ENCODE results near the gene CIRBP.

The CIRBP gene
- total RNA-seq, result 55.8 to 171 (median 85.5) reads per million in 17 experiments

- DNase-seq, result peak; percentile 100
These were observed at the start of gene CIRBP for GRCh38 chr19:1269065-1269477. Gene CIRBP (plus strand): TSS chr19:1269332. CDS start chr19:1270934, 1,602 bp downstream.

GRCh38 chr19:1219786-1220476 lies 49.2 kb upstream of the CIRBP start:
- no peak for DNase-seq

GRCh38 chr19:1220477-1220930 lies 48.6 kb upstream of the CIRBP start:
- DNase-seq, result no peak

GRCh38 chr19:1220976-1221903 lies 47.9 kb upstream of the CIRBP start:
- peak; percentile 60 to 77 (median 68) for DNase-seq

GRCh38 chr19:1221904-1222255 lies 47.3 kb upstream of the CIRBP start:
- no peak for DNase-seq

- no peak for DNase-seq
These were observed 46.7 kb upstream of the CIRBP start for GRCh38 chr19:1222394-1222793.

- peak in 2 of 4 experiments; percentile 37 to 56 for DNase-seq
These were observed 45.9 kb upstream of the CIRBP start for GRCh38 chr19:1223018-1223855.

- DNase-seq, result no peak
These were observed 44.9 kb upstream of the CIRBP start for GRCh38 chr19:1224047-1224825.

- DNase-seq, result no peak
These were observed 44.3 kb upstream of the CIRBP start for GRCh38 chr19:1224847-1225246.

GRCh38 chr19:1225440-1226226 lies 43.5 kb upstream of the CIRBP start:
- peak in 3 of 4 experiments; percentile 43 to 58 (median 54) for DNase-seq

- no peak for DNase-seq
These were observed 43.0 kb upstream of the CIRBP start for GRCh38 chr19:1226227-1226518.

- DNase-seq, result no peak
These were observed 42.4 kb upstream of the CIRBP start for GRCh38 chr19:1226522-1227303.

- DNase-seq, result no peak
These were observed 41.7 kb upstream of the CIRBP start for GRCh38 chr19:1227304-1228054.

- no peak for DNase-seq
These were observed 40.8 kb upstream of the CIRBP start for GRCh38 chr19:1228161-1228957.

GRCh38 chr19:1229056-1229923 lies 39.8 kb upstream of the CIRBP start:
- no peak for DNase-seq

- no peak for DNase-seq
These were observed 39.0 kb upstream of the CIRBP start for GRCh38 chr19:1229924-1230782.

Measured in suppressor macrophage (primary cell).